ENCODE data around the gene SEMA3B. TPM values are rescaled to one million over a fixed set of nuclear protein-coding genes. Genes with fewer than 3 reads are reported as not detected.
A peak's percentile ranks its signal among the peaks of the same experiment; 100 is the strongest.
"Not testable (repeated sequence)": the region's sequence is repeated elsewhere in the genome, so short reads cannot be mapped to it uniquely, and the experiment has no call there.

Gene SEMA3B
- total RNA-seq, 3 donors from 2014 or later, result 10.1 to 17.6 (median 11.1) TPM

DNA sequence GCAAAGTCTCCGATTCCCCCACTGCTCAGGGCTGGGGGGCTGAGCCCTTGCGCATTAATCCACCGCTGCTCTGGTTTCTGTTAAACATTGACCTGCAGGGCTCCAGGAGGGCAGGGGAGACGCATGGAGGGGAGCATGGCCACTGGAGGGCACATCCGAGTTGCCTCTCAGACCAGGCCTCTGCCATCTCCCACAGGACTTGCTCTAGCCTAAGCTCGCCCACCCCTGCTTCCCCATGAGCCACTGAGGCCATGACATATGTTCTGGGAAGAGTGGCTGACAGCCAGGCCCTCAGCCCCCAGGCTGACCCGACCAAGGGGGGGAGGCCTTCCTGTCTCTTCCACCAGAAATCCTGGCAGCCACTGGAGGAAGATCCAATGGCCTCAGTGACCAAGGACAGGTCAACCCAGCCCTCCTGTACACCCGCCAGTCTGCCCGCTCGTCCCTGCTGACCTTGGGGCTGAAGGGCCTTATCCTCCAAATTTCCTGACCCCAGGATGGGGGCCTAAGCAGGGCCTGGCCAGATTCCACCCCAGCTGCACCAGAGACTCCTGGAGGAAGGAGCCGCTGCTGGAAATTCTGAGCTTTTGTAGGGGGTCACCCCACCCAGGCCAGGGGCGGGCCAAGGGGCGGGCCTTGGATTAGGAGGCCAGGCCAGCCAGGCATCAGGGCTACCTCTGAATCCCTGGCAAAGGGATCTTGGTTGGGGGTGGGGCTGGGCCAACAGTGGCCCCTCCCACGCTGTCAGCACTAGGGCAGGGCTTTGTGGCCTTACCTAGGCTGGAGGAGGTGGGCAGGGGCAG lies 34.3 kb downstream of the SEMA3B start, which contains the start of gene HYAL1:
HYAL1 (minus strand) TSS at position 562 of the 803 bp plus-strand sequence. CDS start 618 bp downstream, outside the sequence.
- no peaks in the 10 kb centered on the region for H3K27me3 ChIP-seq
- H3K4me1 ChIP-seq, result peaks cover 5% of the 10 kb centered on the region in 2 donors
- peak within 1 kb of the TSS; percentile 67 to 88 for H3K27ac ChIP-seq
- no peaks in the 10 kb centered on the region for H3K36me3 ChIP-seq
- peak in 1 of 3 donors; percentile 15 for TF ChIP-seq POLR2AphosphoS5 (IDR thresholded peaks at IDR 0.05)
- TF ChIP-seq POLR2A (IDR thresholded peaks at IDR 0.05), result no peak
- H3K4me3 ChIP-seq, result peak within 1 kb of the TSS; percentile 12 to 56 (median 24)
- H3K9me3 ChIP-seq, result no peaks in the 10 kb centered on the region
- DNase-seq (ENCODE audit: low spot score in 2 of 2), result no peak
- intact Hi-C loops (cut with DNase I; ENCODE audit: low total_unique reads), result no loop called here

DNA sequence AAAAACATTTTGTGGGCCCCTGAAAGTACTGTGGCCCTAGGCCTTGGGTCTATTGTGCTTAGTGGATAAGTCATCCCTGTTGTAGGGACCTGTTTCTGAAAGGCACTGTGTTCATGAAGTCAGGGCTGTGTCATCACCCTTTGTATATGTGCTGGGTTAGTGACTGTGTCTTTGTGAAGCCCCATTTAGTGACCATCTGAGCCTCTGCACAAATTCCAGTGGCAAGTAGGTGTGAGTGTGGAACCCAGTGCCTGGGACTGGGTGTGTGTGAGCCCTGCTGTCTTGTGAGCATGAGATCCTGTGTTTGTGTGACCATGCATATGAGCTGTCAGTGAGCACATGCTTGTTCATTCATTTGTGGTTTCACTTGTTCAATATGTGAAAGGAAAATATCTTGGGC lies 35.7 kb downstream of the SEMA3B start:
- Histone ChIP-seq H3K36me3 (no peaks in the 10 kb centered on the region), H3K27ac (no peak overlapping the region), H3K27me3 (no peaks in the 10 kb centered on the region), H3K4me1 (peaks cover 0 to 5% of the 10 kb centered on the region in 2 donors), H3K4me3 (no peak overlapping the region), H3K9me3 (peaks cover 0 to 9% of the 10 kb centered on the region in 2 donors)
- intact Hi-C loops (cut with DNase I; ENCODE audit: low total_unique reads), result no loop called here
- no peak for DNase-seq (ENCODE audit: low spot score in 2 of 2)
- TF ChIP-seq POLR2A (IDR thresholded peaks at IDR 0.05) (no peak), POLR2AphosphoS5 (IDR thresholded peaks at IDR 0.05) (no peak)
- TF ChIP-seq, protein P1, sequence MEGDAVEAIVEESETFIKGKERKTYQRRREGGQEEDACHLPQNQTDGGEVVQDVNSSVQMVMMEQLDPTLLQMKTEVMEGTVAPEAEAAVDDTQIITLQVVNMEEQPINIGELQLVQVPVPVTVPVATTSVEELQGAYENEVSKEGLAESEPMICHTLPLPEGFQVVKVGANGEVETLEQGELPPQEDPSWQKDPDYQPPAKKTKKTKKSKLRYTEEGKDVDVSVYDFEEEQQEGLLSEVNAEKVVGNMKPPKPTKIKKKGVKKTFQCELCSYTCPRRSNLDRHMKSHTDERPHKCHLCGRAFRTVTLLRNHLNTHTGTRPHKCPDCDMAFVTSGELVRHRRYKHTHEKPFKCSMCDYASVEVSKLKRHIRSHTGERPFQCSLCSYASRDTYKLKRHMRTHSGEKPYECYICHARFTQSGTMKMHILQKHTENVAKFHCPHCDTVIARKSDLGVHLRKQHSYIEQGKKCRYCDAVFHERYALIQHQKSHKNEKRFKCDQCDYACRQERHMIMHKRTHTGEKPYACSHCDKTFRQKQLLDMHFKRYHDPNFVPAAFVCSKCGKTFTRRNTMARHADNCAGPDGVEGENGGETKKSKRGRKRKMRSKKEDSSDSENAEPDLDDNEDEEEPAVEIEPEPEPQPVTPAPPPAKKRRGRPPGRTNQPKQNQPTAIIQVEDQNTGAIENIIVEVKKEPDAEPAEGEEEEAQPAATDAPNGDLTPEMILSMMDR (IDR thresholded peaks at IDR 0.05), result no peak

DNA sequence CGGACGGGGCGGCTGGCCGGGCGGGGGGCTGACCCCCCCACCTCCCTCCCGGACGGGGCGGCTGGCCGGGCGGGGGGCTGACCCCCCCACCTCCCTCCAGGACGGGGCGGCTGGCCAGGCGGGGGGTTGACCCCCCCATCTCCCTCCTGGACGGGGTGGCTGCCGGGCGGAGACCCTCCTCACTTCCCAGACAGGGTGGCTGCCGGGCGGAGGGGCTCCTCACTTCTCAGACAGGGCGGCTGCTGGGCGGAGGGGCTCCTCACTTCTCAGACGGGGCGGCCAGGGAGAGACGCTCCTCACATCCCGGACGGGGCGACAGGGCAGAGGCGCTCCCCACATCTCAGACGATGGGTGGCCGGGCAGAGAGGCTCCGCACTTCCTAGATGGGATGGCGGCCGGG lies 43.1 kb downstream of the SEMA3B start:
- H3K4me3 ChIP-seq; H3K9me3 ChIP-seq; H3K27ac ChIP-seq; H3K4me1 ChIP-seq; DNase-seq (ENCODE audit: low spot score in 2 of 2); H3K27me3 ChIP-seq; H3K36me3 ChIP-seq; intact Hi-C loops (cut with DNase I; ENCODE audit: low total_unique reads): not testable (repeated sequence)

DNA sequence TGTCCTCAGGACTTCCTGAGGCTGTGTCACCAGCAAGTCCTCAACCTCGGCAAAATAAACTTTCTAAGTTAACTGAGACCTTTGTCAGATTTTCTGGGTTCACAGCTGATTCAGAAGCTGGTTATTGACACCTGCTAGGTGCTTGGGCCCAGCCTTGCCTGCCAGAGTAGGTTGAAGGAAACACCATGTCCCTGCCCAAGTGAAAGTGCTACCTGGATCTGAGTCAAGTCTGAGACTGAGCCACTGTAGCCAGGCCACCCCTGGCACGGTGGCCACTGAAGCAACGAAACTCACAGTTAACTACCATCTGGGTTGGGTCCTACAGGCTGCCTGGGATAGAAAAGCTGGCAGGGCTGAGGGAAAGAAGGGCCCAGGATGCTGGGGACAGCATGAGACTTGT lies 45.4 kb downstream of the SEMA3B start:
- DNase-seq (ENCODE audit: low spot score in 2 of 2), result no peak
- Histone ChIP-seq H3K27me3 (no peaks in the 10 kb centered on the region), H3K9me3 (no peaks in the 10 kb centered on the region), H3K4me1 (peaks cover 9 to 22% of the 10 kb centered on the region in 2 donors), H3K36me3 (no peaks in the 10 kb centered on the region), H3K4me3 (no peak overlapping the region), H3K27ac (peak overlapping the region; percentile 48 to 94)
- TF ChIP-seq, protein P1 (IDR thresholded peaks at IDR 0.05), result no peak
- no peak for TF ChIP-seq POLR2AphosphoS5 (IDR thresholded peaks at IDR 0.05)
- TF ChIP-seq POLR2A (IDR thresholded peaks at IDR 0.05), result no peak
- intact Hi-C loops (cut with DNase I; ENCODE audit: low total_unique reads), result no loop called here

DNA sequence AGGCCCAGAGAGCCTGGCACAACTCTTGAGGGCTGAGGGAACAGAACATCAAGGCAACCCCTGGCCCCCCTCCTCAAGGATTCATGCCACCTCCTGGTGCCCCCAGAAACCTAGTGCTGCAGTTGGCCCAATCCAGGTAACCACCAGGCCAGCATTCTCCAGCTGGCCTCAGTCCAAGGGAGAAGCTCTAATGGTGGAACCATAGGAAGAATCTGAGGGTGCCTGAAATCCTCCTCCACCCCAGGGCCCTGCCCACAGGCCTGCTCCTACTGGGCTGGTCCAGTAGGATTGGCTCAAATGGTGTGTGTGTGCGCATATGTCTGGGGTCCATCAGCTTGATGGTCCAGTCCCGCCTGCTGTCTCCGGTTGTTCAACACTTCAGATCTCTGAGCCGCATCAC lies 45.9 kb downstream of the SEMA3B start:
- H3K27ac ChIP-seq, result peak overlapping the region; percentile 48 to 94
- no peaks in the 10 kb centered on the region for H3K9me3 ChIP-seq
- TF ChIP-seq POLR2AphosphoS5 (IDR thresholded peaks at IDR 0.05), result no peak
- TF ChIP-seq, protein P1 (IDR thresholded peaks at IDR 0.05), result no peak
- TF ChIP-seq POLR2A (IDR thresholded peaks at IDR 0.05), result no peak
- H3K36me3 ChIP-seq, result no peaks in the 10 kb centered on the region
- peaks cover 14 to 26% of the 10 kb centered on the region in 2 donors for H3K4me1 ChIP-seq
- DNase-seq (ENCODE audit: low spot score in 2 of 2), result no peak
- intact Hi-C loops (cut with DNase I; ENCODE audit: low total_unique reads), result no loop called here
- no peaks in the 10 kb centered on the region for H3K27me3 ChIP-seq
- H3K4me3 ChIP-seq, result no peak overlapping the region

DNA sequence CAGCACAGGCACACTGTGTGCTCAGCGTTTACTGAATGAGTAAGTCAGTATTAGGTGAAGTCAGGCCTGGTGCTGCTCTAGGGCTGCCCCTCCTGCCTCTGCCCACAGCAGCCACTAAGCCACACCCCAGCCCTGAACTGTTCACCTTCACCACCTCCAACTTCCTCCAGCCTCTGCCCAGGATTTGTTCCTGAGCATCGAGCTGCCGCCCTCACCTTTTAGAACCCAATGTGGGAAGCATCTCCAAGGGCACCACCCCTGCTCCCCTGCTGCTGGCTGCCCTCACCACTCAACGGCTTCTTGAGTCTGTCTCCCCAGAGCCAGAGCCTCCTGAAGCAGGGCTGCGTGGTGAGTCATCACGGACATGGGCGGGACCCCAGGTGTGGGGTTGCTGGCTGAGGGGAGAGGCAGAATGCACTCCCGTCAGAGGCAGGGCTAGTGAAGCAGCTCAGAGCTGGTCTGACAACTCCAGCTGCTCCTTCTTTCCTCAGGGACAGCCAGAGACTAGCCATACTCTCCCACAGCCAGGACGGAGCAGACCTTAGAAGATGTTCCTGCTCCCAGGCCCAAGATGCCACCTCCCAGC lies 47.8 kb downstream of the SEMA3B start:
- DNase-seq (ENCODE audit: low spot score in 2 of 2), result peak; percentile 88 to 90
- Histone ChIP-seq H3K27ac (peak overlapping the region; percentile 94), H3K36me3 (no peaks in the 10 kb centered on the region), H3K4me1 (peaks cover 18 to 33% of the 10 kb centered on the region in 2 donors), H3K9me3 (no peaks in the 10 kb centered on the region), H3K4me3 (peak overlapping the region in 1 of 3 donors; percentile 85), H3K27me3 (no peaks in the 10 kb centered on the region)
- TF ChIP-seq, protein P1 (IDR thresholded peaks at IDR 0.05), result no peak
- TF ChIP-seq POLR2AphosphoS5 (IDR thresholded peaks at IDR 0.05) (peak in 1 of 3 donors; percentile 44), POLR2A (IDR thresholded peaks at IDR 0.05) (no peak)
- intact Hi-C loops (cut with DNase I; ENCODE audit: low total_unique reads), result no loop called here

Measured in breast epithelium (tissue), 4 donors.